GM21367 (cell line): ENCODE results near the gene MACIR.
A peak's percentile ranks its signal among the peaks of the same experiment; 100 is the strongest.

Experiments
- ATAC-seq: cut with Tn5 transposase; IDR thresholded peaks from one replicate; pipeline ENCODE4 v1.9.1; 2021; ENCODE audit not compliant: unreplicated experiment

MACIR gene

GRCh38 chr5:103244398-103244797 is 14.2 kb upstream of the MACIR start:
- no peak for ATAC-seq

GRCh38 chr5:103245761-103246160 is 12.8 kb upstream of the MACIR start:
- ATAC-seq, result no peak

GRCh38 chr5:103247118-103247517 is 11.4 kb upstream of the MACIR start:
- ATAC-seq, result no peak

- ATAC-seq, result no peak
These were observed 9.5 kb upstream of the MACIR start for GRCh38 chr5:103249068-103249467.

- no peak for ATAC-seq
These were observed 3.6 kb upstream of the MACIR start for GRCh38 chr5:103254921-103255320.

GRCh38 chr5:103255691-103256090 is 2.9 kb upstream of the MACIR start:
- ATAC-seq, result no peak

GRCh38 chr5:103256178-103256577 is 2.4 kb upstream of the MACIR start:
- no peak for ATAC-seq

GRCh38 chr5:103258957-103259704 is 568 bp downstream of the MACIR start:
- ATAC-seq, result peak; percentile 29

GRCh38 chr5:103259705-103260355 is 1.3 kb downstream of the MACIR start:
- no peak for ATAC-seq

- peak; percentile 24 for ATAC-seq
These were observed 2.4 kb downstream of the MACIR start for GRCh38 chr5:103260951-103261350.

- no peak for ATAC-seq
These were observed 3.9 kb downstream of the MACIR start for GRCh38 chr5:103262422-103262871.

GRCh38 chr5:103263054-103263453 is 4.5 kb downstream of the MACIR start:
- no peak for ATAC-seq

- ATAC-seq, result no peak
These were observed 5.9 kb downstream of the MACIR start for GRCh38 chr5:103264508-103264907.

- ATAC-seq, result no peak
These were observed 12.0 kb downstream of the MACIR start for GRCh38 chr5:103270581-103270980.

GRCh38 chr5:103271570-103272289 is 13.2 kb downstream of the MACIR start:
- ATAC-seq, result peak; percentile 21

GRCh38 chr5:103272377-103272776 is 13.8 kb downstream of the MACIR start:
- no peak for ATAC-seq

- ATAC-seq, result no peak
These were observed 15.4 kb downstream of the MACIR start for GRCh38 chr5:103273952-103274351.

GRCh38 chr5:103275851-103276250 is 17.3 kb downstream of the MACIR start:
- no peak for ATAC-seq

- no peak for ATAC-seq
These were observed 22.4 kb downstream of the MACIR start for GRCh38 chr5:103280967-103281366.

- ATAC-seq, result no peak
These were observed 24.6 kb downstream of the MACIR start for GRCh38 chr5:103283120-103283519.

- no peak for ATAC-seq
These were observed 25.3 kb downstream of the MACIR start for GRCh38 chr5:103283869-103284268.

- no peak for ATAC-seq
These were observed 28.1 kb downstream of the MACIR start for GRCh38 chr5:103286622-103287021.
